HT1080 (cell line): ENCODE data around the gene KISS1. TPM values are rescaled to one million over a fixed set of nuclear protein-coding genes. Genes with fewer than 3 reads are reported as not detected.

Experiments
- DNase-seq: peaks from one replicate; pipeline ENCODE4 v3.0.0-alpha.2; 2015; ENCODE audit warnings: low read depth
- total RNA-seq: library from RNA; depleted of rRNA; stranded (reverse); fragments of >200 nt; shearing (Covaris generic); gene quantifications from 2 replicates; pipeline ENCODE4 v1.2.3, GENCODE V29; 2014

The KISS1 gene
- total RNA-seq, 1 experiment from 2014 or later: not detected

- DNase-seq: no peak
Measured at GRCh38 chr1:204161609-204162493, 34.4 kb downstream of the KISS1 start.

GRCh38 chr1:204157962-204158361 is 38.3 kb downstream of the KISS1 start:
- no peak for DNase-seq

DNA sequence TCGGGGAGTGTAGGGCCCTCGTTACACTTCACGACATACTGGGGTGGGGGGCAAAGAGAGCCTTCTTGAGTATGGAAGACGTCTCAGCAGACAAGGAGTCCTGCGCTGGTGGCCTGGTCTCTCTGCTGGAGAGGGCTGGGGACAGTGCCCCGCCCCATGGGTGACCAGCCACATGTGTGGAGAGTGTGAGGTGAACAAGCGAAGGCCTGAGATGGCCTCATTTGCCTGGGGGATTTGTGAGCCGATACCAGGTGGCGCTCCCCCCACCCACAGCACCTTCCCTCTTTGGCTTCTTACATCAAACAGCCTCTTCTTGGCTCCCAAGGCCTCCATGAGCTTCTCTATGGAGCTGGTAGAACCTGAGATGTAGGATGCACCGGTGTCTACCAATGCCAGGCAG is 40.4 kb downstream of the KISS1 start:
- DNase-seq: no peak

DNA sequence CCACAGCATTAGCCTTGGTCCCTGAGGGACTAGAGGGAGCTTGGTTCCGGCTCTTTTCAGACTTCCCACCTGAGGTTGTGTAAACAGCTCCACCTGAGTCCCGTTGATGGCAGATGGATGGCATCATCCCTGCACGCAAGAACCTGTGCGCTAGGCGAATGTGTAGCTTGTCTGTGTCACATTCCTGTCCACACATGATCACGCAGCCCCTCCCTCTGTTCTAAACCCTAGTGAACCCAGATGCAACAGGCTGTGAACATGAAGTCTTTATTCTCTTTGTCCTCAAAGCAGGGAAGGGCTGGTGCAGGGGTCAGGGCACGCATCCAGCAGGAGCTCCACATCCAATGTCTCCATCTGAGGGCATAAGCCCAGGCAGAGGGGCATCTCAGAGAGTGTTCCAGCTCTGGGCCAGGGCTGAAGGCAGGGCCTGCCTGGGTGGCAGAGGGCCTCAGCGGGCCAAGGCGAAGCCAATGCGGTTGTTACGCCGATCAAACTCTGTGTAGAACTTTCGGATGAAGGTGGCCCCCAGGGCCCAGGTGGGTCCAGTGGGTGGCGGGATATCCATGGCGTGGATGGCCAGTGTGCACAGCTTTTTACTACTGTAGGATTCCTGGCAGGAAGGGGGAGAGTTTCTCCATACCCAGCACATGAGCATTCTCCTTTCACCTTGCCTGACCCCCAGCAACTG is 41.6 kb downstream of the KISS1 start:
- DNase-seq: no peak

DNA sequence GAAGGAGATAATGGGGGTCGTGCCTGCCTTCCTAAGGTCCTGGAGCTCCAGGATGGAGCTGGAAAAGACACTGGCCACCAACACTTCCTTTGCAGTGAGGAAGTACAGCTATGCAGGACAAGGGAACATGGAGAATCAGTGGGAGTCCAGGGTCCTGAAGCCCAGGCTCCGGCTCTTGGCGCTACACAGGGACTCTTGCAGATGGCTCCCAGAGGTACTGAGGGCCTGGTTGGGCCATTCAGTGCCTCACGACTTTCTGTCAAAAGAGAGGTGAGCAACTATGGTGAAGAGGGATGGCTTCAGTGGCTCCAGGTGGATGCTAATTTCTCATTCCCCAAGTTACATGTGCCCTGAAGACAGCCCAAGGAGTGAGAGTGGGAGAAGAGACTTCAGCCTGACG is 42.6 kb downstream of the KISS1 start:
- DNase-seq: no peak

GRCh38 chr1:204152310-204153044 is 43.8 kb downstream of the KISS1 start:
- no peak for DNase-seq

GRCh38 chr1:204151552-204152309 is 44.6 kb downstream of the KISS1 start, which contains the start of gene ETNK2:
TSS of gene ETNK2 (minus strand) at chr1:204152044. CDS start at chr1:204151852, 192 bp downstream.
- DNase-seq: peak; percentile 47

DNA sequence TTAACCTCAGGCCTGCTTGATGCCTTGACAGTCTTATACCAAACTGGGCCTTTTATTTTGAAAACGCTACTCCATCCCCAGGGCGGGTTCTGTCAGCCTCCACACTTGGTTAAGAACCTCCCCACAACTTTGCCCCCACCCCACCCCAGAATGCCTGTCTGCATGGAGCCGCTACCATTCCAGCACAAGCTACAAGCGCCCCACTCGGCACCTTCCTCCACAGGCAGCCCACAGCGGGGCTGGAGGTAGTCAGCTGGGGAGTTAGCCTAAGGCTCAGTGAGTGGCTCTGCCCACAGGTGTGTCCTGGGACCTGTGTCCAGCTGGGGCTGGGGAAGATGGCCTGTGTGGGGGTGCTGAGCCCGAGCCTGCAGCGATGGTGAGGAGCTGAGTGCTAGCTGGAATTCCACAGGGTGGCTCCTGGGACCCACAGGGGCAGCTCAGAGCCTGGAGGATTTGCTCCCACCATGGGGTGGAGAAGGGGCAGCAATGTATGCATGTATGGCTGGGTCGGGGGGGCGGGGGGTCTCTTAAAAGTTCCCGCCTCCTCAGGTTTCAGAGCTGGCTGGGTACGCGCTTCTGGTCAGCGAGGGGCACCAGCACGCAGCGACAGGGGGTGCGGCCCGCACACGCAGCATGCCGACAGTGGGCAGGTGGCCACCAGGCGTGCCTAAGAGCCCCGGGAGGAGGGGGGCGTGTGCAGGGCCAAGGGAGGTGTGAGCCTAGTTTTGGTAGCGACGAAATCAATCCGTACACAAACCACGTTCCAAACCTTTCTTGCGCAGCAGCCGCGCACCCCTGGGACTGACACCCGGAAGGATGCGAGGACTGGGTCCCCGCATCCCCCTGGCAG is 45.4 kb downstream of the KISS1 start:
- no peak for DNase-seq

GRCh38 chr1:204149635-204150565 is 46.4 kb downstream of the KISS1 start:
- no peak for DNase-seq

GRCh38 chr1:204149107-204149506 is 47.2 kb downstream of the KISS1 start:
- DNase-seq: no peak

GRCh38 chr1:204147406-204148383 is 48.6 kb downstream of the KISS1 start:
- DNase-seq: no peak

DNA sequence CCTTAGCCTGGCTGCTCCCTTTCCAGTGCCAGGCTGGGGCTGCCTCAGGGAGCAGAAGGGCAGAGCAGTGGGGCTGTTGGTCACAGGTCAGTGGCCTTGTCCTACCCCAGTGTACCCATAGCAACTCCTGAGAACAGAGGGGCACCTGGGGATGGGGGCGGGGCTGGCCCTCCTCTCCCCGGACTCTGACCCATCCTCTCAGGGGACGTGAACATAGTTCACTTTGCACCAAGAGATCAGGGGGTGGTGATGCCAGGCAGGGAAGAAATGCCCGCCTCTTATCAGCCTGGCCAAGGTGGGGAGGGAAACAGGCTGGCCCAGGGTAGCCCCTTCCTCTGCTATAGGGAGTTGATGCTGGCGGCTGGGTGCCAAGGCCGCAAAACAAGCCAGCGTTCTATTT is 49.3 kb downstream of the KISS1 start:
- no peak for DNase-seq

DNA sequence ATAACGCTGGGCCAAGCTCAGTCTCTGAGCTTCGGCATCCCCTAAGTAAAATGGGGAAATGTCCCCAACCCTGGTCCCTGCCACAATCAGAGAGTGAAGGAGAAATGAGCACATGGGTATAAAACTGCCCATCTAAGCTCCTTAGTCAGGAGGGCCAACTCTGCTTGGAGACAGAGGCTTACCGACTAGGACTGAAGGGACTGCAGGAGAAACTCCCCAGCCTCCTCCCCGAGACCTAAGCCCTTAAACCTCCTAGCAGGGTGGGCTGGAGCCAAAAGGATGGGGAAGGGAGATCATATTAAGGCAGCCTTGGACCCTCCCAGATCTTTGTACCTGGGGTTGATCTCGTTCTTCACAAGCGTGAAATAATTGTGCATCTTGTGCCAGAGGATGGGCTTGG is 50.0 kb downstream of the KISS1 start:
- no peak for DNase-seq

DNA sequence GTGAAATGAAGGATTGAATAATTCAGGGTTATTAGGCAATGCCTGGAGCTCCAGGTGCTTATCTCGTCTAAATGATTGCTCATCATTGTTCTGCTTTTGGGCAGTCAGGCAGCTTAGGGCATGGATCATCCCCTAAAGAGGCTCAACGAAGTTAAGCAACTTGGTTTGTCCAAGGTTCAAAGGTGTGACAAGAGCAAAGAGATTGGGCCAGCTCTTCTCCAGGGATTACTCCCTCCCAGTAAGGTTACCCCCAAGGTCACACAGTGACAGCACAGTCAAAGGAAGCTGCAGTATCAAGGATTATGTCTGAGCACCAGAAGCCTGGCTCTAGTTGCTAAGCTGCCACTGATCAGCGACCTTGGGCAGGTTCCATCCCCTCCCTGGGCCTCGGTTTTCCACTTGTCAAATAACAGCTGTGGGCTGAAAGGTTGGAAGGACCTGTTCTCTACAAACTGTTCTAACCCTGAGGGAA is 51.2 kb downstream of the KISS1 start:
- no peak for DNase-seq

GRCh38 chr1:204143276-204144041 is 52.8 kb downstream of the KISS1 start:
- no peak for DNase-seq

DNA sequence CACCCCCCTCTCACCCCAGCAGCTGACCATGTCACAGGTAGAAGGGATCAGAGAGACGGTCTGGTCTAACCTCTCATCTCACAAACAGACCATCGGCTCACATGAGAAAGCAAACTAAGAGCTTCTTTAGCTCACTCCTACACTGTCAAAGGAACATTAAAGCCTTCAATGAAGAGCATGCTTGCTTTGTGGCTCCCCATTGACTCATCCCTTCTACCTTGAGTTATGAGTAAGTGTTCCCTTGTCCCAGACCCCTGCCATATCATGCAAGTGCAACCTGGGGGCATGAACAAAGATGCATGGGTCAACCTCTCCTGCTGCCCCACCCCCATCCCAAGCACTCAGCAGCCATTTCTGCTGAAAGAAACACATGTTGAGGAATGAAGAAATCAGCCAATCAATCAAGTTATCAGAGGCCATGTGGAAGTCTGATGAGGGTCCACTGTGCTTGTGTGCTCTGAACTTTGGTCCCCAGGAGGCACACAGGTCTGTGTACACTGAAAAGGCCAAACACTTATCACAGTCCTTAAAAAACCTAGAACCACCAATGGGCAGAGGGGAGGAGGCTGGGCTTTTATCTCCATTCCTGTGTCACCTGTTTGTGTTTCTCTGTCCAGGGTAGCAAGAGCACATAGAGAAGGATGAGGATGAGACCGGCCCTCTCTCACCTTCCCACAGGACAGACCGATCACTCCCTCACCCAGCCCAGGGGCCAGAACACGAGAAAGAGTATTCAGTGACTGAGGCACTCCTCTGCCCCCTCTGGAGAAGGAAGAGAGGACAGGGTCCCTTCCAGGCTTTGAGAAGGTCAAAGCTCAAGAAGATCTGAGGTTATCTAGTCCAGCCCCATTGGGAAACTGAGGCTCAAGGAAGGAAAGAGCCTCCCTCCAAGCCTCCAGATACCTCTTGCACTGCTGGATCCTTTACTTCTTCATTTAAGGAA is 54.0 kb downstream of the KISS1 start:
- DNase-seq: no peak
